Measurements from ENCODE around the gene NUDCD3.

The NUDCD3 gene

GRCh38 chr7:44388089-44388970 is 102.1 kb downstream of the NUDCD3 start:
- H3K27ac ChIP-seq = no peak overlapping the region
- no peak for DNase-seq (ENCODE audit: low read depth, low spot score)

DNA sequence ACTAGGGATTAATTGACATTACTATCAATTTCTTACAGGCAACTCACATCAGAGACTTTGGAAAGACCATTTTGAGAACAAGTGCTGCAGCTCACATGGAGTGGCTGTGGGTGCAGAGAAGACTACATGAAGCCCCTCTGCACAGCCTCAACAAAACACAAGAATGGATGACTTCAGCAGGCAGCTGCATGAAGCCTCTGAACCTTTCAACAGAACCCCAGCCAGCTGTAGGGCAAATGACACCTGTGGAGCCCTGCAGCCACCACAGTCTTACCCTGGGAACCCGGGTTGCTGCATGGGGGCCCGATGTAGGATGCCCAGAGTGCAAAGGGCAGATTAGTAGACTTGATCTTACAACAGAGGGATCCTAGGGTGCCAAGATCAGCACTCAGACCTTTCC is 103.1 kb downstream of the NUDCD3 start:
- DNase-seq (ENCODE audit: low read depth, low spot score) = no peak
- no peak overlapping the region for H3K27ac ChIP-seq

DNA sequence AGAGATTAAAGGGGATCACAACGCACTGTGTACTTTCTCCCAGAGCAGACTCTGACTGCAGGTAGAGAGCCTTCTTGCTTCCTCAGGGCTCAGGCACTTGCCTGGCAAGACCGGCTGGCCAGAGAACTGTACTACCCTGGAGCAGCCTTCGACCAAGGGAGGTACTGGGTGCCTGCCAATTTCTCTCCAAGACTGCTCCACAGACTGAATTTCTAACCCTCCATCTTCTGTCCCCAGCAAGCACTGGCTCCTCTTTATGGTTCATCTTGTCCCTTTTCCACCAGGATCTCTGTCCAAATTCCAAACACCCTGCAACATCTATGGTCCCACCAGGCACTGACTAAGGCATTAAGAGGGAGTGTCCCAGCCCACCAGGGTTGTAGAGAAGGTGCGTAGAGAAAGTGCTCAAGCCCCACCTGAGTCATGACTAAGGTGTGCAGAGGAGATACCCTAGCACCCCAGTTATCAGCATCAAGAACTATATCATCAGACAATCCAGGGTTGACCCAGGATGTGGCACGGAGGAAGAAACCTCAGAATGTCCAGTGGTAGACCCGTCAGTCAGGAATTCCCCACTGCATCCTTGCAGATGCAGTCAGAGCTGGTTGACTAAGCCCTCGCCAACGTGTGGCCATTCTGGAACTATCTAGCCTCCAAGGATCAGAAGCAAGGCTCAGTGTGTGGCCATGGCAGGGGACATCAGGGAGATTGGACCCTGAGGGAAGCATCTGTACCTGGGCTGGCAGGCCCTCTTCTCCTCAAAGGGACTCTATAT is 104.1 kb downstream of the NUDCD3 start:
- DNase-seq (ENCODE audit: low read depth, low spot score) = no peak
- H3K27ac ChIP-seq = no peak overlapping the region

GRCh38 chr7:44385434-44386138 is 104.9 kb downstream of the NUDCD3 start:
- no peak for DNase-seq (ENCODE audit: low read depth, low spot score)
- H3K27ac ChIP-seq = no peak overlapping the region

DNA sequence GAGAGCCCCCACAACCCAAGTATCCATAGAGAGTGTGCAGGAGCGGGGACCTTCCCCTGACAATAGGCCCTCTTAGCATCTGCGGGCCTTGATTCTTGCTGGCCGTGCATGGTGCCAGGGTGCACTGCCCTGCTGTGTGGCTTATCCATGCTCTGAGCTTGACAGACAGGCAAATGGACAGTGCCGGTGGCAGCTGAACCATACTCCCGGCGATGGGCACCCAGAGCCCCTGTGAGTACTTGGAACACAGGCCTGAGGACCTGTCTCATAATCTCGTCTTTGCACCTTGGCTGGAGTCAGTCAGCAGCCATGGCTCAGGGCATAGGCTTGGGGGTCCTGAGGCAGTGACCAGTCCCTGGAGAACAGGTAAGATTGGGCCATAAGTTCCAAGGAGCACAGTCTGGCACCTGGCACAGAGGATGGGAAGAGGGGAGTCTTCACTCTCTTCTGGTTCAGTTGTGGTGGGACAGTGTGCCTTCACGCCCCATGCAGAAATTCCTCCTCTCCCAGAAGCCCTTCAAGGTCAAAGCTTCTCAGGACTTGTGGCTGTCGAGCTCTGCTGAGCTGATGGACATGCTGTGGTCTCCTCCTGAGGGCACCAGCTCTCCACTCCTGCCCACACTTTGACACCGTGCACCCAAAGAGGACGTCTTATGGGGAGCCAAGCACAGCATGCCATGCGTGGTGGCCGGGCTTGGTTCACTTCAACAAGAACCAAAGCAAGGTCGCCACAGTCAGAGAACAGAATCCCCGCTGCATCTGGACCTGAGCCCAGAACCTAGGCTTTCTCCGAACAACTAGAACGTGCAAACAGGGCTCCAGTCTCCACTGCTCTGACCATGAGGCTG is 105.6 kb downstream of the NUDCD3 start:
- no peak overlapping the region for H3K27ac ChIP-seq
- DNase-seq (ENCODE audit: low read depth, low spot score) = no peak

- DNase-seq (ENCODE audit: low read depth, low spot score) = no peak
Measured at GRCh38 chr7:44383566-44383965, 106.9 kb downstream of the NUDCD3 start.

DNA sequence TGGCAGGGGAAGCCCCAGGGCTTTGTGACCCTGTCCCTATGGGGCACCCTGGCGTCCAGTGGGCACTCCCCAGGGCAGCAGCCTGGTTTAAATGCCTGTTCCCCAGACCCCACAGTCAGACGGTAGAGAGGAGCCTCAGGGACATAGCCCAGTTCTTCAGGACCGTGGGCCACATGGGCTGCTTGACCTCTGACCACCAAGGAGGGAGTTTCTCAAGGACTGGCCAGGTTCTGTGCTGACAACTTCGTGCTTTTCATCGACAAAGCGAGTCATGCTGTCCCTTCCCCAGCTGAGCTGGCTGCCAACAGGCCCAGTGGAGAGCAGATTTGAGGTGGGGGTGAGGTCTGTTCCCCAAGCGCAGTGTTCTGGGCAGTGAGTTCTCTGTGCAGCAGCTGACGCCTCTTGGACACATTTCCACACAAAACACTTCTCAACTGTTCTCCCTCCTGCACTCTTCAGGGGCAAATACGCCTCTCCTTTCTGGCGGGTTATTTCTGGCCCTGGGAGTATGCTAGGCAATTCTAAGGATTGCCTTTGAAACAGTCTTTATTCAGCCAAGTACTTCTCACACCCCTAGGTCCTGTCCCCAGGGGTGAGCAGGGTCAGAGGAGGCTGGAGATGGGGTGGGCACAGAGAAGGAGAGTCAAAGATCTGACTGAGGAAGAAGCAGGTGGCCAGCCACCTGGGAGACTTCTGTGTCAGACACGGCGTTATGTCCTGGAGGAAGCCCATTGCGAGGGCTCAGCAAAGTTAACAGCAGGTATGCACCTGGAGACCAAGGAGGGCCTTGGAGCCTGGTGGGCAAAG is 107.8 kb downstream of the NUDCD3 start:
- H3K27ac ChIP-seq = no peak overlapping the region
- DNase-seq (ENCODE audit: low read depth, low spot score) = no peak

More at GRCh38 chr7:44383566-44383965, 106.9 kb downstream of the NUDCD3 start:
- H3K27ac ChIP-seq = no peak overlapping the region

- H3K27ac ChIP-seq = no peak overlapping the region
Measured at GRCh38 chr7:44381494-44382220, 108.8 kb downstream of the NUDCD3 start.

DNA sequence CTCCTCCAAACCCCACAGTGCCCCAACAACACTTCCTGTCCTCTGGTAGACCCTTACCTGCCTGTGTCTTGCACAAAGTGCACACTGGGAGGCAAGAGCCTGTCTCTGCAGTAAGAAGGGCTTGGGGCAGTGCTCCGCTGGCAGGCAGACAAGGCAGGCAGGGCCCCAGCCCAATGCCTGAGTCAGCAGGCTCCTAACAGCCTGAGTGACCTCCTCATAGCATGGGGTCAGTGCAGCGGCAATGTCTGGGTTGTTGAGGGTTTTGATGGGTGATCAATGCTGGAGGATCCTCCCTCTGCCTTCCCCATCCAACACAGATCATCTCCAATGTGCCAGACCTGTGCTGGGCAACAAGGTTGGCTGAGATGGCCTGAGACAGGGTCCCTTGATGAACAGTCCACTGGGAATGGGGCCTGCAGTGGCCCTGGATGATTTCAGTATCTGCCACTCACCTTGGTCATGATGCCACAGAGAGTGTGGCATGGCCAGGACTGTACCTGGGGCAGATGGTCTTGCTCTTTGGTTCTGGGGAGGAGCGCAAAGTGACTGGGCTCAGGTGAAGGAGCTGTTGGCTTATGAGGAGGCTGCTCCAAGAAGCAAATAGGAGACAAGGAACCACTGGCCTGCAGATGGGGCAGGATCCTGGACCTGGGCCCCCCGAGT is 109.5 kb downstream of the NUDCD3 start:
- no peak overlapping the region for H3K27ac ChIP-seq
- no peak for DNase-seq (ENCODE audit: low read depth, low spot score)

More at GRCh38 chr7:44381494-44382220, 108.8 kb downstream of the NUDCD3 start:
- no peak for DNase-seq (ENCODE audit: low read depth, low spot score)

GRCh38 chr7:44380189-44380830 is 110.1 kb downstream of the NUDCD3 start:
- no peak for DNase-seq (ENCODE audit: low read depth, low spot score)
- H3K27ac ChIP-seq = peak overlapping the region; percentile 91

- peak overlapping the region; percentile 91 for H3K27ac ChIP-seq
- DNase-seq (ENCODE audit: low read depth, low spot score) = no peak
Measured at GRCh38 chr7:44379366-44380188, 110.9 kb downstream of the NUDCD3 start.

DNA sequence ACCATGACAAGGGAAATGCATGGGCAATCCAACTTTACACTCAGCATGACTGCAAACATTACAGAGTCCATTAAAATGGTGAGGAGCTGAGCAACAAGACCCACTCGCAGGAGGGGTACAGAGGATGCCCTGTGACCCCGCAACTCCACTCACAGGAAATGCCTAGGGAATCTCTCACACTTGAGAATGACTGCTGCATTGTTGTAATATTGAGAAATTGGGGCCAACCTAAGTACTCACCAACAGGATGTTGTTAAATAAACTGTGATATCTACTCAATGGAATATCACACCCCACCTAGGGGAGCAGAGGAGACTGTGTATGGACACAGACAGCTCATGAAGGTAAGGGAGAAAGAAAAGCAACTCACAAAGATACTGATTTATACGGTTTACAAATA is 111.7 kb downstream of the NUDCD3 start:
- peak overlapping the region; percentile 91 for H3K27ac ChIP-seq
- peak; percentile 44 for DNase-seq (ENCODE audit: low read depth, low spot score)

GRCh38 chr7:44377681-44378421 is 112.6 kb downstream of the NUDCD3 start:
- peak overlapping the region; percentile 91 for H3K27ac ChIP-seq
- no peak for DNase-seq (ENCODE audit: low read depth, low spot score)

- no peak overlapping the region for H3K27ac ChIP-seq
- no peak for DNase-seq (ENCODE audit: low read depth, low spot score)
Measured at GRCh38 chr7:44377134-44377463, 113.4 kb downstream of the NUDCD3 start.

DNA sequence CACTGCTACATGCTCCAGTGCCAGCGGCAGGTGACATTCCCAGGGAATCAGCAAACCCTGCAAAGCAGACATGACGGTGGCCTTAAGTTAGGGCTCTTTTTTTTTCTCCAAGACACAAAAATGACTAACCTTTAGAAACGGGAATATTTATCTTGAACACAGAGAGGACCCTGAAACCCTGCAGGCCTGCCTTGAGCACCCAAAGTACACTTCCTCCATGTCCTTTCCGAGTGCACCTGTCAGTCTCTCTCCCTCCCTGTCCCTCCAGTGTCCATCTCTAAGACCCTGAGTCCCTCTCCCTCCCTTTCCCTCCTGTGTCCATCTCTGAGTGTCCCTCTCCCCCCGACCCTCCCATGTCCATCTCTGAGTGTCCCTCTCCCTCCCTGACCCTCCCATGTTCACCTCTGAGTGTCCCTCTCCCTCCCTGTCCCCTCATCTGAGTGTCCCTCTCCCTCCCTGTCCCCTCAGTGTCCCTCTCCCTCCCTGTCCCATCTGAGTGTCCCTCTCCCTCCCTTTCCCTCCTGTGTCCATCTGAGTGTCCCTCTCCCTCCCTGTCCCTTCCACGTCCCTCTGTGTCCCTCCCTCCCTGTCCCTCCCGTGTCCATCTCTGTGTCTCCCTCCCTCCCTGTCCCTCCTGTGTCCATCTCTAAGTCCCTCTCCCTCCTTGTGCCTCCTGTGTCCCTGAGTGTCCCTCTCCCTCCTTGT is 113.9 kb downstream of the NUDCD3 start:
- no peak for DNase-seq (ENCODE audit: low read depth, low spot score)
- H3K27ac ChIP-seq = no peak overlapping the region
